Skin epidermis (tissue), 12 donors: ENCODE data around the gene HNRNPA2B1.
A peak's percentile ranks its signal among the peaks of the same experiment; 100 is the strongest.

Experiments
- H3K27ac ChIP-seq, 21 experiments: fragments of 200-600 bp; sonication (generic) in 11 of 21; one replicate each; pipeline ENCODE4 v1.5.0; 2020; ENCODE audit warnings: mild to moderate bottlenecking in 3 of 21, inconsistent platforms in 2 of 21, moderate library complexity in 2 of 21
- H3K4me3 ChIP-seq, 7 experiments: fragments of 200-600 bp; sonication (generic) in 2 of 7; one replicate each; pipeline ENCODE4 v1.5.0; 2020; ENCODE audit warnings: inconsistent platforms in 2 of 7, mild to moderate bottlenecking in 2 of 7, moderate library complexity in 1 of 7

The HNRNPA2B1 gene

DNA sequence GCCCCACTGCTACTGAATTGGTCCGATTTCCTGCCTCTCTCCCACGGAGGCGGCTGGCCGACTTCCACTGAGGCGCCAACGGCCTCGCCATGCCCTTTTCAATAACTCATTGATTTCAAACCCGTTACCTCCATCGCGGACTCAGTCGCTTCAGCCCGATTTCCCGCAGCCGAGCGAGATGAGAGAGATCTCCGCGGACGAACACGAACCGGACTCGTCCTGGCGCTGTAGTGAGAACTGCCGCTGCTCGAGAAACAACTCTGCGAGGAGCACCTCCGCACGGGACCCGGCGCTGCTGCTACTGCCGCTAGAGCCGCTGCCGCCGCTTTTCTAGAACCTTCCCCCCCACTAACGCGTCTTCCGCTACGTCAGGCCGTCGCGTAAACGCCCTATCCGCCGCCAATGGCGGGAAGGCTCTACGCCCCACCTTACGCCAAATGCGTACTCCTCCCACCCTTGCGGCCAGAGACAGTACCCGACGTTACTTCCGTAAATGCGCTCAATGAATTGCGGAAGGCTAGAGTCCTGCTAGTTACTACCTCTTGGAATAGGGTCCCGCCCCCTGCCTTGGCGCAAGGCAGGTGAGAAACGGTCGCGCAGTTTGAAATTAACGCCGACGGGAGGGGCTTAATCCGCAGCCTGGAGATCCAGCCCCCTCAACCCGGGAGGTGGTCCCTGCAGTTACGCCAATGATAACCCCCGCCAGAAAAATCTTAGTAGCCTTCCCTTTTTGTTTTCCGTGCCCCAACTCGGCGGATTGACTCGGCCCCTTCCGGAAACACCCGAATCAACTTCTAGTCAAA lies at the start of gene HNRNPA2B1:
Gene HNRNPA2B1 (minus strand): TSS at position 303 of the 803 bp plus-strand sequence. CDS start 169 bp downstream, at position 134.
- peak within 1 kb of the TSS; percentile 76 to 99 (median 97) for H3K4me3 ChIP-seq
- peak within 1 kb of the TSS; percentile 92 to 100 (median 99) for H3K27ac ChIP-seq

DNA sequence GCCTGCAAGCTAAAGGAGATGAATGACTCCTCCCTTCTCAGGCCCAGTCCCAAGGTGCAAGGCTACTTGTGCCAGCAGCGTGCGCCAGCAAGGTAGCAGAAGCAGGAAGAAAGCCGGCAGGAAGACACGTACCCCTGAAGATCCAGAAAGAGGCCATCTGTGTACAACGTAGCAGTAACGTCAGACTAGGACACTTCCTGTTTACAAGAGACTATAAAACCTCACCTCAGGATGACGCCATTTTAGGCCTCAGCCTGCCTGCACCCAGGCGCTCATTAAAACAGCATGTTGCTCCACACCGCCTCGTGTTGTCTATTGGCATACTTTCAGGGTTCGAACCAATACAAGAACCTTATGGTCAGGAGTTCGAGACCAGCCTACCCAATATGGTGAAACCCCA lies 49.7 kb upstream of the HNRNPA2B1 start:
- no peak overlapping the region for H3K4me3 ChIP-seq
- no peak overlapping the region for H3K27ac ChIP-seq

GRCh38 chr7:26245150-26245549 lies 44.6 kb upstream of the HNRNPA2B1 start:
- Histone ChIP-seq H3K27ac (no peak overlapping the region), H3K4me3 (no peak overlapping the region)

GRCh38 chr7:26238032-26238431 lies 37.5 kb upstream of the HNRNPA2B1 start:
- H3K27ac ChIP-seq, result no peak overlapping the region
- H3K4me3 ChIP-seq, result no peak overlapping the region

GRCh38 chr7:26237035-26237807 lies 36.7 kb upstream of the HNRNPA2B1 start:
- no peak overlapping the region for H3K27ac ChIP-seq
- H3K4me3 ChIP-seq, result no peak overlapping the region

DNA sequence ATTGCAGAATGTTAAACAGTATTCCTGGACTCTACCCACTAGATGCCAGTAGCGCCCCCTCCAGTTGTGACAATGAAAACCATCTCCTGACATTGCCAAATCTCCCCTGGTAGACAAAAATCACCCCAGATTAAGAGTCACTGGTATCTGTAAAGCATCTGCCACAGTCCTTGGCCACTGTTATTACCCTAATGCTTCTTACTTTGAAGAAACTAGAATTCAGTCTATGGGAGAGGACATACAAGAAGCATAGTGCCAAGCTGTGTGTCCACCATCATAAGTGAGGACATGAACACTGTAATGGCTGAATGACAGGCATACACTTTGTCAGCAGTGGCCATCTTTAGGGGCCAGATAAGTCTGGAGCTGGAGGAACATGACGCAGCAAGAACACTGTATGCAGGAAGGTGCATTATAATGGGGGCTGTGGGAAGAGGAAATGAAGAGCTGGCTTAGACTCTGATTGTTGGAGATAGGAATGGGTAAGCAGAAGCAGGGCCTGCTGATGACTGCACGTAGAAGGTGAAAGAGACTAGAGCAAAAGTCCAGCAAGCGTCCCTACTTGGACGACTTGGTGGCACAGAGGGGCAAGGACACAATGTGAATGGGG lies 33.5 kb upstream of the HNRNPA2B1 start:
- Histone ChIP-seq H3K4me3 (no peak overlapping the region), H3K27ac (no peak overlapping the region)

- H3K4me3 ChIP-seq, result no peak overlapping the region
- H3K27ac ChIP-seq, result no peak overlapping the region
These were observed 27.4 kb upstream of the HNRNPA2B1 start for GRCh38 chr7:26227987-26228386.

- no peak overlapping the region for H3K4me3 ChIP-seq
- H3K27ac ChIP-seq, result no peak overlapping the region
These were observed 23.8 kb upstream of the HNRNPA2B1 start for GRCh38 chr7:26224359-26224758.

GRCh38 chr7:26216049-26216448 lies 15.5 kb upstream of the HNRNPA2B1 start:
- H3K4me3 ChIP-seq, result no peak overlapping the region
- H3K27ac ChIP-seq, result no peak overlapping the region

DNA sequence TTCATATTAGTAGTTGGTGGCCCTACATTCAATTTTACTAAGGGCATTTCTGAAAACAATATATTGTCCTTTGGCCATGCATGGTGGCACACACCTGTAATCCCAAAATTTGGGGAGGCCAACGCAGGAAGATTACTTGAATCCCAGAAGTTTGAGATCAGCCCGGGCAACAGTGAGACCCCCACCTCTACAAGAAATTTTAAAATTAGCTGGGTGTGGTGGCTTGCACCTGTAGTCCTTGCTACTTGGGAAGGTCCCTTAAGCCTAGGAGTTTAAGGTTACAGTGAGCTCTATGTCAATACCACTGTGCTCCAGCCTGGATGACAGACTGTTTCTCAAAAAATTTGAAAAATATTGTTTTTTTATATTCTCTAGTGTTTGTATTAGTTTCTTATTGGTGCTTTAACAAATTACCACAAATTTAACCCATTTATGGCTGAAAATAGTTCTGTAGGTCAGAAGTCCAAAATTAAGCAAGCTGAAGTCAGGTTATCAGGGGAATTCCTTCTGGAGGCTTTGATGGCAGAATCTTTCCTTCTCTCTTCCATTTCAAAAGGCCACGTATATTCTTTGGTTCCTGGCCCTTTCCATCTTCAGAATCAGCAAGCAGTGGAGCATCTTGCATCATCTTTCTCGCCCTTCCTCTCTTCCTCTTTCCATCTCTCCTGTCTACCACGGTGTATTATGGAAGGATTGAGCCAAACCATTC lies 13.4 kb upstream of the HNRNPA2B1 start:
- Histone ChIP-seq H3K4me3 (no peak overlapping the region), H3K27ac (no peak overlapping the region)

DNA sequence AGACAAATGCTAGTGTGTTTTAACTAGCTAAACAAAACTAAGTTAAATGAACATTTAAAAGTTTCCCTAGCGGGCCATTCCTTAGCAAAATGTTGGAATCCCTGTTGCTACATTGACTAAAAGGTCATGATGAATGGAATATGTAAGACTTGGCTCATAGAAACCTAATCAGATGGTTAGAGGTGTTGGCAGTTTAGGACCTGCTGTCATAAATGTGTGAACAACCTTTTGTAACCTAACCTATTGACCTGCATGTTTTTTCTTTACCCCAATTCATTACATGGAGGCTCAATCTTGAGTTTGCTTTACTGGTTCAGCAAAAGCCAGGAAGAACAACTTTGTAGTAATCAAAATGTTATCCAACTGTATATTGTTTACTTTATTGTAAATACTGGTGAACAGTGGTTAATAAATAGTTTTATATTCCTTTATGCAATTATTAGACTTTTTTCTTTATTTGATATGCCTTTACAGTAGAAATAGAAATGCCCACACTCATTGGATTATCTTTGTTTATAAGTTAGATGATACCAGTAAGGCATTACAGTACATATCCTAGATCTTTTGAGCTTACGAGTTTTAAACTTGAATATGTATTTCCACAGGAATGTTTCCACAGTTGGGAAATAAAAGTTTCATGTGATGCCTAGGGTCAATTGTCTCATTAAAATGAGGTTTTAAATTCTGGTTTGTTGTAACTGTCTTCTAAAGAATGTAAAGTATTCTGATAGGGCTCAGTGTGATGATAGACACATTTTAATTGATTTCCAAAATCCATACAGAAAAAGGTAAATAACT lies 12.6 kb upstream of the HNRNPA2B1 start:
- Histone ChIP-seq H3K27ac (no peak overlapping the region), H3K4me3 (no peak overlapping the region)

DNA sequence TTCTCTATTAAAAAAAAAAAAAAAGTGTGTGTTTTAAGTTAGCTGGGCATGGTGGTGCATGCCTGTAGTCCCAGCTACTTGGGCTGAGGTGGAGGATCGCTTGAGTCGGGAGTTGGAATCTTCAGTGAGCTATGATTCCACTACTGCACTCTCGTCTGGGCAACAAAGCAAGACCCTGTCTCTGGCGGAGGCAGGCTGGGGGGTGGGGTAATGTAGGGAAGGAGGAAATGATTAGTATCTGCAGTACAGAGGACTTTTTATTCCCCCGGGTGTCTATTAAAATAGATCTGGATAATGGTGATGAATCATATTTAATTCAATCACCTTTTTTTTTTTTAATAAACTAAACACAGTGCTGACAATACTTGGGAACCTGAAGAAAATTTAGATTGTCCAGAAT lies 7.5 kb upstream of the HNRNPA2B1 start:
- Histone ChIP-seq H3K27ac (no peak overlapping the region), H3K4me3 (no peak overlapping the region)

GRCh38 chr7:26203016-26203415 lies 2.5 kb upstream of the HNRNPA2B1 start:
- H3K4me3 ChIP-seq, result peak overlapping the region; percentile 76 to 99 (median 97)
- peak overlapping the region in 8 of 21 experiments; percentile 92 to 100 (median 98) for H3K27ac ChIP-seq

GRCh38 chr7:26202019-26202990 lies 1.8 kb upstream of the HNRNPA2B1 start:
- peak overlapping the region; percentile 92 to 100 (median 99) for H3K27ac ChIP-seq
- peak overlapping the region; percentile 76 to 99 (median 97) for H3K4me3 ChIP-seq

DNA sequence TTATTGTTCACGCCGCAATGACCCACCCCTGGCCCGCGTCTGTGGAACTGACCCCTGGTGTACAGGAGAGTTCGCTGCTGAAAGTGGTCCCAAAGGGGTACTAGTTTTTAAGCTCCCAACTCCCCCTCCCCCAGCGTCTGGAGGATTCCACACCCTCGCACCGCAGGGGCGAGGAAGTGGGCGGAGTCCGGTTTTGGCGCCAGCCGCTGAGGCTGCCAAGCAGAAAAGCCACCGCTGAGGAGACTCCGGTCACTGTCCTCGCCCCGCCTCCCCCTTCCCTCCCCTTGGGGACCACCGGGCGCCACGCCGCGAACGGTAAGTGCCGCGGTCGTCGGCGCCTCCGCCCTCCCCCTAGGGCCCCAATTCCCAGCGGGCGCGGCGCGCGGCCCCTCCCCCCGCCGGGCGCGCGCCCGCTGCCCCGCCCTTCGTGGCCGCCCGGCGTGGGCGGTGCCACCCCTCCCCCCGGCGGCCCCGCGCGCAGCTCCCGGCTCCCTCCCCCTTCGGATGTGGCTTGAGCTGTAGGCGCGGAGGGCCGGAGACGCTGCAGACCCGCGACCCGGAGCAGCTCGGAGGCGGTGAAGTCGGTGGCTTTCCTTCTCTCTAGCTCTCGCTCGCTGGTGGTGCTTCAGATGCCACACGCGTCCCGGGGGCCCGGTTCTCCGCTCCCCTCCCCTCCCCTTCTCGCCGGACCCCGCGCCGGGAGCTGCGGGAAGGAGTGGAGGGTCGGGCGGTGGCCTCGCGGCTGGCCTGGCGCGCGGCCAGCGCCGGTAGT lies 887 bp upstream of the HNRNPA2B1 start, which contains the start of gene CBX3:
Gene CBX3 (plus strand): TSS at position 499 of the 772 bp plus-strand sequence. CDS start 1,254 bp downstream, outside the sequence.
- peak within 1 kb of the TSS; percentile 92 to 100 (median 99) for H3K27ac ChIP-seq
- H3K4me3 ChIP-seq, result peak within 1 kb of the TSS; percentile 76 to 99 (median 97)

DNA sequence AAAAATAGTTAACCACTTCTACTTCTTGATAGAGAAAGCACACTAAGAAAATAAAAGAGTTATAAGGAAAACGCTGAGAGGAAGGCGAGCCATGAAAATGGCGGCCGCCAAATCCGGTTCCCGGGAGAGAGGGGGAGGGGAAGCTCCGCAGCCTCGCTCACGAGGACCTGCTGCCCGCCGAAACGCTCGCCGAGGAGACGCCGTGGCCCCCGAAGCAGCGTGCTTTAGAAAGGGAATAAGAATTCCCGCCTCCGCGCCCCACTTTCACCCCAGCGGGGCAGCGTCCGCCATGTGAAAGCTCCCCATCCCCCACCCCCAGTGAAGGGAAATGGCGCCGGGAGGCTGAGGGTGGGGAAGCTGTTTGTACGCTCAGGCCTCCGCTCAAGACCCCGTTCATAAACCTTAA lies 505 bp downstream of the HNRNPA2B1 start:
- Histone ChIP-seq H3K27ac (peak overlapping the region; percentile 81 to 100 (median 99)), H3K4me3 (peak overlapping the region; percentile 76 to 99 (median 97))
